K562 (cell line): Measurements from ENCODE around the gene C10orf105. TPM values are rescaled to one million over a fixed set of nuclear protein-coding genes. Genes with fewer than 3 reads are reported as not detected.

Experiments
- ATAC-seq: fragments of 200-7000 bp; cut with Tn5 transposase; 3 replicates; pipeline ENCODE4 v1.9.1; 2020; ENCODE audit warnings: moderate library complexity
- BruUV-seq: library from RNA; stranded (reverse); fragments of 400-500 nt; replicated peaks from 2 replicates; lab custom pipeline; 2021; lab: Mats Ljungman, UMichigan
- CTCF ChIA-PET: fragments of 300-600 bp; formaldehyde crosslinking; extraction: SDS; loops from one replicate; lab custom pipeline; 2021; ENCODE audit warnings: low intra/inter-chr PET ratio; lab: Yijun Ruan, JAX
- POLR2A ChIA-PET: fragments of 300-600, 350-650 bp; sonication (Branson Sonifier 250); formaldehyde crosslinking; extraction: SDS; loops from one replicate; lab custom pipeline; 2021; ENCODE audit warnings: antibody characterized with exemption, inconsistent platforms; lab: Yijun Ruan, JAX
- DNase-seq, 4 experiments: peaks; one replicate each; pipeline versions ENCODE4 v3.0.0 to v3.0.0-alpha.2; 2011 to 2018; ENCODE audit warnings: low spot score in 3 of 4, mixed read lengths in 3 of 4; ENCODE audit errors: extremely low read depth in 1 of 4
- FAIRE-seq: peaks from 2 replicates; lab custom pipeline; 2011; peaks lifted over from hg19 to GRCh38; lab: Jason Lieb, UNC
- H2AFZ ChIP-seq: 2 replicates; pipeline ENCODE4 v1.6.0; 2011; ENCODE audit warnings: low read depth, low read length, control low read depth, inconsistent platforms
- H3K27ac ChIP-seq: fragments of 200-600 bp; 3 replicates; pipeline ENCODE4 v1.8.0; 2011; ENCODE audit warnings: low read depth, mild to moderate bottlenecking, control low read depth, inconsistent platforms, low read length, moderate library complexity, mixed read lengths; ENCODE audit errors: extremely low read depth
- H3K27me3 ChIP-seq, 2 experiments: fragments of 300-600 bp in 1 of 2; 2 replicates in 1 of 2; 3 replicates in 1 of 2; pipeline versions ENCODE4 v1.6.0 to v1.8.0; 2011; ENCODE audit warnings: inconsistent platforms in 2 of 2, low read length in 2 of 2, mild to moderate bottlenecking in 1 of 2, mixed read lengths in 1 of 2, moderate library complexity in 1 of 2; ENCODE audit not compliant: control insufficient read depth in 2 of 2, insufficient read depth in 2 of 2
- H3K36me3 ChIP-seq: fragments of 300-600 bp; 3 replicates; pipeline ENCODE4 v1.8.0; 2011; ENCODE audit warnings: mild to moderate bottlenecking, low read length, inconsistent platforms; ENCODE audit not compliant: control insufficient read depth, insufficient read depth
- H3K4me1 ChIP-seq, 2 experiments: fragments of 200-600 bp in 1 of 2; replicated peaks in 1 of 2; 2 replicates in 1 of 2; 3 replicates in 1 of 2; pipeline versions ENCODE4 v1.5.1 to v1.8.0; 2011; ENCODE audit warnings: inconsistent platforms in 2 of 2, low read length in 2 of 2, mild to moderate bottlenecking in 1 of 2, mixed read lengths in 1 of 2, moderate library complexity in 1 of 2; ENCODE audit not compliant: control insufficient read depth in 2 of 2, insufficient read depth in 2 of 2
- H3K4me2 ChIP-seq: 2 replicates; pipeline ENCODE4 v1.6.1; 2011; ENCODE audit warnings: low read length, control low read depth, inconsistent platforms, mixed read lengths; ENCODE audit not compliant: insufficient read depth
- H3K4me3 ChIP-seq: fragments of 200-600 bp; sonication (generic), shearing (Covaris generic); 2 replicates; pipeline ENCODE4 v1.5.1; 2016; ENCODE audit warnings: control low read depth, inconsistent platforms
- H3K79me2 ChIP-seq: fragments of 200-600 bp; 3 replicates; pipeline ENCODE4 v1.8.0; 2011; ENCODE audit warnings: low read length, inconsistent platforms; ENCODE audit not compliant: control insufficient read depth, insufficient read depth
- H3K9ac ChIP-seq, 2 experiments: 2 replicates each; pipeline versions ENCODE4 v1.6.0 to v1.6.1; 2011; ENCODE audit warnings: low read depth in 2 of 2, low read length in 2 of 2, control low read depth in 1 of 2, inconsistent platforms in 1 of 2, mild to moderate bottlenecking in 1 of 2, mixed read lengths in 1 of 2; ENCODE audit not compliant: insufficient read depth in 1 of 2
- H3K9me1 ChIP-seq: one replicate; pipeline ENCODE4 v1.6.0; 2011; ENCODE audit warnings: inconsistent platforms, mild to moderate bottlenecking, low read length, moderate library complexity; ENCODE audit not compliant: control insufficient read depth, insufficient read depth
- H3K9me3 ChIP-seq: replicated peaks from 2 replicates; pipeline ENCODE4 v1.5.1; 2011; ENCODE audit warnings: low read depth, low read length, inconsistent platforms; ENCODE audit not compliant: control insufficient read depth, insufficient read depth
- H4K20me1 ChIP-seq: replicated peaks from 2 replicates; pipeline ENCODE4 v1.6.1; 2011; ENCODE audit warnings: low read length, inconsistent platforms, mixed read lengths; ENCODE audit not compliant: control insufficient read depth, insufficient read depth
- CEBPB ChIP-seq: fragments of 450-650 bp; IDR thresholded peaks from 2 replicates; pipeline ENCODE4 v1.6.1; 2016; ENCODE audit warnings: missing genetic modification characterization, missing compliant biosample characterization
- CEBPG ChIP-seq, 3 experiments: fragments of 200-800 bp in 1 of 3; sonication (Bioruptor generic) in 1 of 3; sonication (generic) in 1 of 3; formaldehyde crosslinking in 1 of 3; IDR thresholded peaks in 2 of 3; conservative IDR thresholded peaks in 1 of 3; 2 replicates each; pipeline versions ENCODE4 v1.6.1 to v1.8.0; 2016 to 2022; ENCODE audit warnings: missing compliant biosample characterization in 2 of 3, missing genetic modification characterization in 2 of 3, mild to moderate bottlenecking in 1 of 3, missing genetic modification reagents in 1 of 3
- FOXP1 ChIP-seq: sonication (generic); formaldehyde crosslinking; IDR thresholded peaks from 2 replicates; pipeline ENCODE4 v1.8.0; 2022; ENCODE audit warnings: mild to moderate bottlenecking, missing genetic modification reagents
- RREB1 ChIP-seq: fragments of 250-450 bp; sonication (Bioruptor Pico); IDR thresholded peaks from 2 replicates; pipeline ENCODE4 v1.4.0; 2020
- ZC3H8 ChIP-seq: fragments of 450-650 bp; IDR thresholded peaks from 2 replicates; pipeline ENCODE4 v1.6.1; 2017
- ZNF140 ChIP-seq: fragments of 250-450 bp; sonication (Bioruptor Pico); IDR thresholded peaks from 2 replicates; pipeline ENCODE4 v1.8.0; 2021; ENCODE audit warnings: moderate library complexity, mild to moderate bottlenecking, inconsistent platforms
- ZNF274 ChIP-seq: IDR thresholded peaks from 2 replicates; pipeline ENCODE4 v1.6.1; 2011; ENCODE audit warnings: low read depth, mild to moderate bottlenecking, low read length, moderate library complexity, borderline replicate concordance
- ZNF644 ChIP-seq: fragments of 200-800 bp; sonication (Bioruptor generic); IDR thresholded peaks from 2 replicates; pipeline ENCODE4 v1.6.1; 2016; ENCODE audit warnings: low read depth, missing genetic modification characterization, missing compliant biosample characterization
- WGBS: fragments of 100-300 bp; shearing (Covaris generic); methylation state at CpG from one replicate; pipeline ENCODE4 v1.1.6; 2016; ENCODE audit warnings: low coverage, mixed read lengths; ENCODE audit not compliant: insufficient coverage; ENCODE audit errors: missing lambda C conversion rate; 5-methylcytosine and 5-hydroxymethylcytosine counted together
- in situ Hi-C: fragments of 300-500 bp; cut with MboI; formaldehyde crosslinking; loops from 4 replicates; pipeline ENCODE4 v1.15.0; 2018; ENCODE audit warnings: inconsistent platforms, mixed read lengths
- intact Hi-C: fragments of 100-400 bp; cut with micrococcal nuclease; formaldehyde crosslinking; loops from 2 replicates; pipeline ENCODE4 v1.14.2; 2022
- polyA plus RNA-seq, 8 experiments: library from polyadenylated mRNA; depleted of rRNA in 4 of 8; stranded (reverse) in 5 of 8; unstranded in 3 of 8; fragments of >200 nt; fragmentation: Nextera tagmentation in 2 of 8; fragmentation: Illumina TruSeq in 1 of 8; extraction: Ambion mirVana in 2 of 8; extraction: Trizol in 1 of 8; gene quantifications; 2 replicates each; pipeline versions ENCODE4 v1.2.1 to v1.2.3, GENCODE V29; 2011 to 2014; ENCODE audit warnings: inconsistent platforms in 1 of 8, missing spikeins in 1 of 8
- total RNA-seq, 7 experiments: library from RNA; depleted of rRNA in 6 of 7; stranded (reverse); fragments of >200 nt in 6 of 7; fragmentation: Illumina TruSeq in 2 of 7; extraction: Trizol in 2 of 7; gene quantifications; 2 replicates each; pipeline versions ENCODE4 v1.2.1 to v1.2.3, GENCODE V29; 2011 to 2021; ENCODE audit warnings: low replicate concordance in 1 of 7

The C10orf105 gene
- total and polyA plus RNA-seq, 9 of the 15 experiments (the other 6 are each of a cell fraction or from before 2014, with no cell fraction given) = 0.03 to 0.25 (median 0.04) TPM; not detected in 3

- H4K20me1 ChIP-seq = no peaks in the 10 kb centered on the region
- TF ChIP-seq CEBPG (CRISPR knock-in tag; IDR thresholded peaks at IDR 0.05) (no peak), CEBPG (tag; conservative IDR thresholded peaks at IDR 0.05 in 1 of 2, IDR thresholded peaks at IDR 0.05 in 1 of 2) (0 out of 4 replicates have a peak, but pooled peaks of 1 of the 2 experiments have one; percentile 15), CEBPB (peak; percentile 80), RREB1 (CRISPR knock-in tag) (no peak), ZNF644 (no peak), ZNF140 (no peak), FOXP1 (CRISPR knock-in tag) (no peak), ZC3H8 (no peak), ZNF274 (no peak)
- TF ChIP-seq, all 486 proteins: peak for 2
- no peak overlapping the region for H3K4me3 ChIP-seq
- H3K36me3 ChIP-seq = no peaks in the 10 kb centered on the region
- intact Hi-C loops (no loop called here), in situ Hi-C loops (no loop called here)
- DNase-seq = no peak
- ATAC-seq = no peak
- no peak overlapping the region for H3K27ac ChIP-seq
- H3K4me2 ChIP-seq = no peak overlapping the region
- peaks cover 0 to 30% of the 10 kb centered on the region in 2 experiments; a peak in 3 of 5 replicates for H3K4me1 ChIP-seq
- H2AFZ ChIP-seq = no peak overlapping the region
- no peaks in the 10 kb centered on the region for H3K9me1 ChIP-seq
- WGBS = 48% methylated on average over 10 of the region's 13 CpGs
- H3K9ac ChIP-seq = no peak overlapping the region; a peak in 1 of 4 replicates
- ChIA-PET CTCF (no interaction called here), POLR2A (interaction anchor here (0.6 to 0.9 kb wide), 3 partner anchors 10 to 43 kb away, joined by 3 read pairs; no protein-coding TSS in a partner anchor)
- BruUV-seq = no TSS peak
- FAIRE-seq = no peak
- H3K9me3 ChIP-seq = peaks cover 3% of the 10 kb centered on the region; the same call in 1 of the 2 replicates
- H3K27me3 ChIP-seq = no peaks in the 10 kb centered on the region
- no peaks in the 10 kb centered on the region for H3K79me2 ChIP-seq
Measured at GRCh38 chr10:71690094-71690720, 29.4 kb downstream of the C10orf105 start.
